ENCODE results near the gene OR1I1.

DNA sequence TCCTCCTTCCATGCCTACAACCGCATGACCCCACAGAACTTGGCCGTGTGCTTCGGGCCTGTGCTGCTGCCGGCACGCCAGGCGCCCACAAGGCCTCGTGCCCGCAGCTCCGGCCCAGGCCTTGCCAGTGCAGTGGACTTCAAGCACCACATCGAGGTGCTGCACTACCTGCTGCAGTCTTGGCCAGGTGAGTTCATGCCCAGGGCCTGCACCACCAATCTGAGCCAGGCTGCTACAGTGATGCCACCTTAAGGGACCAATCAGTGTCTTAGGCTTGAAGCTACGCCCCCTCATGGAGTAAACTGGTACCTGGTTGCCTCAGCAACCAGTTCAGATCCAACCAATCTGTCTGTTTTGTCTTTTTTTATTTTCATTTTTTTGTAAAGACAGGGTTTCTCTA lies 30.4 kb downstream of the OR1I1 start:
- TF ChIP-seq, protein P1, sequence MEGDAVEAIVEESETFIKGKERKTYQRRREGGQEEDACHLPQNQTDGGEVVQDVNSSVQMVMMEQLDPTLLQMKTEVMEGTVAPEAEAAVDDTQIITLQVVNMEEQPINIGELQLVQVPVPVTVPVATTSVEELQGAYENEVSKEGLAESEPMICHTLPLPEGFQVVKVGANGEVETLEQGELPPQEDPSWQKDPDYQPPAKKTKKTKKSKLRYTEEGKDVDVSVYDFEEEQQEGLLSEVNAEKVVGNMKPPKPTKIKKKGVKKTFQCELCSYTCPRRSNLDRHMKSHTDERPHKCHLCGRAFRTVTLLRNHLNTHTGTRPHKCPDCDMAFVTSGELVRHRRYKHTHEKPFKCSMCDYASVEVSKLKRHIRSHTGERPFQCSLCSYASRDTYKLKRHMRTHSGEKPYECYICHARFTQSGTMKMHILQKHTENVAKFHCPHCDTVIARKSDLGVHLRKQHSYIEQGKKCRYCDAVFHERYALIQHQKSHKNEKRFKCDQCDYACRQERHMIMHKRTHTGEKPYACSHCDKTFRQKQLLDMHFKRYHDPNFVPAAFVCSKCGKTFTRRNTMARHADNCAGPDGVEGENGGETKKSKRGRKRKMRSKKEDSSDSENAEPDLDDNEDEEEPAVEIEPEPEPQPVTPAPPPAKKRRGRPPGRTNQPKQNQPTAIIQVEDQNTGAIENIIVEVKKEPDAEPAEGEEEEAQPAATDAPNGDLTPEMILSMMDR (IDR thresholded peaks at IDR 0.05) = no peak
- TF ChIP-seq POLR2A (IDR thresholded peaks at IDR 0.05) = no peak

All from lower leg skin (tissue), 3 donors.